ENCODE results near the gene TNFAIP1. TPM values are rescaled to one million over a fixed set of nuclear protein-coding genes. Genes with fewer than 3 reads are reported as not detected.

The TNFAIP1 gene
- polyA plus RNA-seq, 3 donors from 2014 or later, result 4.7 to 11.6 (median 6.7) TPM

DNA sequence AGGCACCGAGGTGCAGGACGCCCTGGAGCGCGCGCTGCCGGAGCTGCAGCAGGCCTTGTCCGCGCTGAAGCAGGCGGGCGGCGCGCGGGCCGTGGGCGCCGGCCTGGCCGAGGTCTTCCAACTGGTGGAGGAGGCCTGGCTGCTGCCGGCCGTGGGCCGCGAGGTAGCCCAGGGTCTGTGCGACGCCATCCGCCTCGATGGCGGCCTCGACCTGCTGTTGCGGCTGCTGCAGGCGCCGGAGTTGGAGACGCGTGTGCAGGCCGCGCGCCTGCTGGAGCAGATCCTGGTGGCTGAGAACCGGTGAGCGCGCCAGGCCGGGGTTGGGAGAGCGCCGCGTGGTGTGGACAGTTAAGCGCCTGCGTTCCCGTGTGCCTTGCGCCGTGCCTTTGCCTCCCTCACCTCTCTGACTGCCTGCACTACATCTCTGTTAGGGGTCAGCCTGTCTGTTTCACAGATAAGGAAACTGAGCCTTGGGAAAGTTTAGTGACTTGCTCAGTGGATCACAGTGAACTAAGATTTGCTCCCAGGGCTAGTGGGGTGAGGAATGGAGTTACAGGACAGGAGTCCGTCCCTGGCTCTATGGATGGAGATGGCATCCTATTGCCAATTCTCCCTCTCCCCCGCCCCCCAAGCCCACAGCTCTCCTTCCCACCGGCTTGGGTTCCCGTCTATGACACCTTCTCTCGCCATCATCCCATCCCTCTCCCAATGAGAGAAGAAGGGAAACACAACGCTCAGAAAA lies 36.8 kb downstream of the TNFAIP1 start:
- H3K27me3 Mint-ChIP-seq (ENCODE audit: low read depth in 3 of 3), result peaks cover 0 to 3% (median 0%) of the 10 kb centered on the region in 3 donors
- no peaks in the 10 kb centered on the region for H3K9me3 Mint-ChIP-seq
- peak overlapping the region in 4 of 6 donors; percentile 40 to 75 (median 60) for H3K27ac Mint-ChIP-seq
- peak overlapping the region; percentile 70 to 82 (median 74) for H3K4me3 Mint-ChIP-seq
- no peak for DNase-seq
- peaks cover 19 to 20% of the 10 kb centered on the region in 2 donors for H3K4me1 Mint-ChIP-seq
- peaks cover 0 to 3% (median 0%) of the 10 kb centered on the region in 3 donors for H3K36me3 Mint-ChIP-seq

DNA sequence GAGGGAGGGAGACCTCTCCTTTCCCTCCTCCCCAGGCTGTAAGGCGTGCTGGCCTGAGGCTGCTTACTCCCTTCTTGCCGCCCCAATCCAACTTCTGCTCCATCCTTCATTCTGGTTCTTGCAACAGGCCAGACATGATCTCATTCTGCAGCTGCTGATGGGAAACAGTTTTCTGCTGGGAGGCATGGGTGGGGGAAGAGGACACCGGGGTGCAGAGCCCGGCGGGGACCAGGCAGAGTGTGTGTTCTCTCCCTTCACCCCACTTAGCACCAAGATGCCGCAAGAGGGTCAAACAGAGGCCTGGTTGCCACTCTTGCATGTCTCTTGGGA lies 37.3 kb downstream of the TNFAIP1 start:
- Mint-ChIP-seq H3K4me1 (peaks cover 19 to 20% of the 10 kb centered on the region in 2 donors), H3K36me3 (peaks cover 0 to 3% (median 0%) of the 10 kb centered on the region in 3 donors), H3K9me3 (no peaks in the 10 kb centered on the region), H3K4me3 (peak overlapping the region; percentile 70 to 82 (median 74)), H3K27ac (peak overlapping the region in 4 of 6 donors; percentile 34 to 75 (median 52)), H3K27me3 (ENCODE audit: low read depth in 3 of 3) (peaks cover 0 to 3% (median 0%) of the 10 kb centered on the region in 3 donors)
- no peak for DNase-seq

DNA sequence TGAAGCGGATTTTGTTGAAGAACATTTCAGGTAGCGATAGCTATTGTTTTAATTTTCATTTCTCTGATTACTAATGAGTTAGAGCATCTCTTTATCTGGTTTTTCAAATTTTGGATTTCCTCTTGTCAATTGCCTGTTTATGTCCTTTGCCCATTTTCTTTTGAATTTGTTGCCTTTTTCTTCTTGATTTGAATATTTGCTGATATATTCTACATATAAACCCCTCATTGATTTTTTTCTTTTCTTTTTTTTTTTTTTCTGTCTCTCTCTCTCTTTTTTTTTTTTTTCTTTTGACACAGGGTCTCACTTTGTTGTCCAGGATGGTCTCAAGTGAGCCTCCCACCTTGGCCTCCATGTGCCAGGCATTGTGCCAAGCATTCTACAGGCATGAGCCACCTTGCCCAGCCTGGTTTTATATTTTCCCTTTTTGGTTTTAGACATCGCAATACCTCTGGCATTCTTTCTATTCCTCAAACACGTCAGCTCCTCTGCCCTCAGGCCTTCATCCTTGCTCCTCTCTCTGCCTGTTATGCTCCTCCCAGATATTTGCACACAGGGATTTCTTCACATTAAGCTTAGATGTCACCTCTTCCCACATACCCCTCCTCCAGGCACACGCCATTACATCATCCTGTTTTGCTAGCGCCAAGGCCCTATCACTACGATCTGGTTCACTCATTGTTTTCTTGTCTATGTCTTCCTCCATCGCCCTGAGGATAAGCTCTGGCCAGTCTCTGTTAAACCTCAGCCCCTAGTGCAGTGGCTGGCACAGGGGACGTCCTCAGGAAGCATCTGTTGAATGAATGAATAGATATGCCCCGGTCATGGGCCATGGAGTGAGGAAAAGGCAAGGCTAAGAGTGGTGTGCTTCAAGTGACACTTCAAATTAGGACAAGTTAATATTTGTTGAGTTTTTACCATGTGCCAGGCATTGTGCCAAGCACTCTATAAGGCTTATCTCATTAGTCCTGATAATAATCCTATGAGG lies 44.5 kb downstream of the TNFAIP1 start:
- peaks cover 4 to 7% (median 7%) of the 10 kb centered on the region in 3 donors for H3K36me3 Mint-ChIP-seq
- H3K27ac Mint-ChIP-seq, result no peak overlapping the region
- peaks cover 19 to 20% of the 10 kb centered on the region in 2 donors for H3K4me1 Mint-ChIP-seq
- peaks cover 0 to 1% (median 0%) of the 10 kb centered on the region in 6 donors for H3K9me3 Mint-ChIP-seq
- DNase-seq, result no peak
- H3K27me3 Mint-ChIP-seq (ENCODE audit: low read depth in 3 of 3), result peaks cover 2 to 7% (median 2%) of the 10 kb centered on the region in 3 donors
- H3K4me3 Mint-ChIP-seq, result peak overlapping the region in 1 of 5 donors; percentile 27

DNA sequence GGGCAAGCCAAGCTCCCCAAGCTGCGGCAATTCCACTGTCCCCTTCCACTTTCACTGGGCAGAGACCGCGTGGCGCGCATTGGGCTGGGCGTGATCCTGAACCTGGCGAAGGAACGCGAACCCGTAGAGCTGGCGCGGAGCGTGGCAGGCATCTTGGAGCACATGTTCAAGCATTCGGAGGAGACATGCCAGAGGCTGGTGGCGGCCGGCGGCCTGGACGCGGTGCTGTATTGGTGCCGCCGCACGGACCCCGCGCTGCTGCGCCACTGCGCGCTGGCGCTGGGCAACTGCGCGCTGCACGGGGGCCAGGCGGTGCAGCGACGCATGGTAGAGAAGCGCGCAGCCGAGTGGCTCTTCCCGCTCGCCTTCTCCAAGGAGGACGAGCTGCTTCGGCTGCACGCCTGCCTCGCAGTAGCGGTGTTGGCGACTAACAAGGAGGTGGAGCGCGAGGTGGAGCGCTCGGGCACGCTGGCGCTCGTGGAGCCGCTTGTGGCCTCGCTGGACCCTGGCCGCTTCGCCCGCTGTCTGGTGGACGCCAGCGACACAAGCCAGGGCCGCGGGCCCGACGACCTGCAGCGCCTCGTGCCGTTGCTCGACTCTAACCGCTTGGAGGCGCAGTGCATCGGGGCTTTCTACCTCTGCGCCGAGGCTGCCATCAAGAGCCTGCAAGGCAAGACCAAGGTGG lies 45.7 kb downstream of the TNFAIP1 start:
- H3K9me3 Mint-ChIP-seq, result peaks cover 0 to 1% (median 0%) of the 10 kb centered on the region in 6 donors
- H3K27ac Mint-ChIP-seq, result no peak overlapping the region
- H3K4me3 Mint-ChIP-seq, result peak overlapping the region in 3 of 5 donors; percentile 3 to 30 (median 14)
- H3K36me3 Mint-ChIP-seq, result peaks cover 4 to 7% (median 7%) of the 10 kb centered on the region in 3 donors
- DNase-seq, result no peak
- H3K4me1 Mint-ChIP-seq, result peaks cover 25 to 31% of the 10 kb centered on the region in 2 donors
- H3K27me3 Mint-ChIP-seq (ENCODE audit: low read depth in 3 of 3), result peaks cover 2 to 7% (median 2%) of the 10 kb centered on the region in 3 donors

DNA sequence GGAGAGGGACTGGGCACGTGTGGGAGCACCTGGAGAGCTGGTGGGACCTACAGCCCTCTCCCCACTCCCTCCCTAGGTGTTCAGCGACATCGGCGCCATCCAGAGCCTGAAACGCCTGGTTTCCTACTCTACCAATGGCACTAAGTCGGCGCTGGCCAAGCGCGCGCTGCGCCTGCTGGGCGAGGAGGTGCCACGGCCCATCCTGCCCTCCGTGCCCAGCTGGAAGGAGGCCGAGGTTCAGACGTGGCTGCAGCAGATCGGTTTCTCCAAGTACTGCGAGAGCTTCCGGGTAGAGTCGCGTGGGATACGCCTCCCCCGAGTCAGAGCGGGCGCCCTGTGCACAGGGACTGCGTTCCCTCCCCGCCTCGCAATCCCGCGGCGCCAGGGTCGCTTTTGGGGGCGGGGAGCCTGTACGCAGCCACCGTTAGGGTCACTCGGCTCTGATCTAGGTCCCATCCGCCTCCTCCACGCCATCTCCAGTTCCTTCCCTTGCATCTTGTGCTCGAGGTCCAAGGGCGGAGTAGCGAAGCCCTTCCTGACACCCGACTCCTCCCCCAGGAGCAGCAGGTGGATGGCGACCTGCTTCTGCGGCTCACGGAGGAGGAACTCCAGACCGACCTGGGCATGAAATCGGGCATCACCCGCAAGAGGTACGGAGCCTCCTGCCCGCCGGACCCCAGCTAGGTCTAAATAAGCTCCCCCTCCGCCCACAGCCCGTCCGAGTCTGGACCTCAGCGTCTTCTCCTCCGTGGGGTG lies 48.9 kb downstream of the TNFAIP1 start:
- peaks cover 2 to 7% (median 2%) of the 10 kb centered on the region in 3 donors for H3K27me3 Mint-ChIP-seq (ENCODE audit: low read depth in 3 of 3)
- peak overlapping the region; percentile 91 to 95 (median 93) for H3K4me3 Mint-ChIP-seq
- H3K27ac Mint-ChIP-seq, result peak overlapping the region; percentile 49 to 89 (median 83)
- H3K4me1 Mint-ChIP-seq, result peaks cover 25 to 33% of the 10 kb centered on the region in 2 donors
- H3K9me3 Mint-ChIP-seq, result peaks cover 0 to 2% (median 0%) of the 10 kb centered on the region in 6 donors
- peaks cover 7 to 12% (median 10%) of the 10 kb centered on the region in 3 donors for H3K36me3 Mint-ChIP-seq
- peak; percentile 41 to 62 (median 56) for DNase-seq

DNA sequence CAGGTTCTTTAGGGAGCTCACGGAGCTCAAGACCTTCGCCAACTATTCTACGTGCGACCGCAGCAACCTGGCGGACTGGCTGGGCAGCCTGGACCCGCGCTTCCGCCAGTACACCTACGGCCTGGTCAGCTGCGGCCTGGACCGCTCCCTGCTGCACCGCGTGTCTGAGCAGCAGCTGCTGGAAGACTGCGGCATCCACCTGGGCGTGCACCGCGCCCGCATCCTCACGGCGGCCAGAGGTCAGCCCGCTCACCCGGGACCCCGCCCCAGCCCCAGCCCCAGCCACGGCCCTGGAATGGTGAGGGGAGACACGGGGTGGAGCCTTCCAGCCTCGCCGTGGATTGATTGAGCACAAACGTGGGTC lies 49.5 kb downstream of the TNFAIP1 start:
- Mint-ChIP-seq H3K27ac (peak overlapping the region; percentile 59 to 89 (median 81)), H3K27me3 (ENCODE audit: low read depth in 3 of 3) (peaks cover 2 to 7% (median 2%) of the 10 kb centered on the region in 3 donors), H3K9me3 (peaks cover 0 to 3% (median 0%) of the 10 kb centered on the region in 6 donors), H3K36me3 (peaks cover 10 to 16% (median 11%) of the 10 kb centered on the region in 3 donors), H3K4me3 (peak overlapping the region; percentile 91 to 95 (median 93)), H3K4me1 (peaks cover 25 to 33% of the 10 kb centered on the region in 2 donors)
- no peak for DNase-seq

DNA sequence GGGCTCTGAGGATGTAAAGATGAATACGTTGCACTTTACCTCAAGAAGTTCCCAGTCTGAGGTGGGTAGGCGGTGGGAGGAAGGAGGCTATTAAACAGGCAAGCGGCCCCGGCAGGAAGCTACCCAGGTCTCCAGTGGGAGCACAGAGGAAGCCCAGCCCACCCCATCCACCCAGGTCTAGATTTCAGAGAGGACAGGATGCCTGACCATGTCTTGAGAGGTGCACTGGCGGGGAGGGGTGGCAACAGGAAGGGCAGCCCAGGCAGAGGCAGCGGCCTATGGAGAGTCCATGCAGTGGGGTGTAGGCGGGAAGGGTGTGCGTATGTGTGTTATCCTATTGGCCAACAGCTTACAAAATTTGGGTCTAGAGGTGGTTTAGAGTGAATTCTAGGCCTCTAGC lies 49.8 kb downstream of the TNFAIP1 start:
- Mint-ChIP-seq H3K4me3 (peak overlapping the region; percentile 91 to 95 (median 93)), H3K4me1 (peaks cover 25 to 33% of the 10 kb centered on the region in 2 donors), H3K36me3 (peaks cover 10 to 17% (median 14%) of the 10 kb centered on the region in 3 donors), H3K27ac (peak overlapping the region in 3 of 6 donors; percentile 37 to 73 (median 59)), H3K27me3 (ENCODE audit: low read depth in 3 of 3) (peaks cover 2 to 7% (median 2%) of the 10 kb centered on the region in 3 donors), H3K9me3 (peaks cover 0 to 3% (median 0%) of the 10 kb centered on the region in 6 donors)
- no peak for DNase-seq

DNA sequence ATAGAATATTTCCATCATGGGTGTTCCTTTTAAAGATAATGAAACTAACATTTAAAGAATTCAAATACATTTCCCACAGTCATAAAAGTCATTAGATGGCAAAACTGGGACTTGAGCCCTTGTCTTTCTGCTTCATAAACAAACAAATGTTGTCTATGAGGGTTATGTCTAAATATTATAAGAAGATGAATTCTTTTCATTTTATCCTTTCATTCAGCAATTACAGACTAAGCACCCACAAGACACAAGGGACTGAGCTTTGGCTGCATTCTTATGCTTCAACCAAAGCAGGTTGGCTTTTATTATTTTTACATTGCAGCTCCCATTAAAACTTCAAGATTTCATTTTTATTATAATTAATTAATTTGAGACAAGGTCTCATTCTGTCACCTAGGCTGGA lies 50.8 kb downstream of the TNFAIP1 start:
- peaks cover 0 to 3% (median 0%) of the 10 kb centered on the region in 6 donors for H3K9me3 Mint-ChIP-seq
- peaks cover 13 to 25% (median 20%) of the 10 kb centered on the region in 3 donors for H3K36me3 Mint-ChIP-seq
- H3K4me1 Mint-ChIP-seq, result peaks cover 22 to 33% of the 10 kb centered on the region in 2 donors
- peak overlapping the region in 1 of 6 donors; percentile 31 for H3K27ac Mint-ChIP-seq
- H3K4me3 Mint-ChIP-seq, result peak overlapping the region in 3 of 5 donors; percentile 33 to 93 (median 38)
- H3K27me3 Mint-ChIP-seq (ENCODE audit: low read depth in 3 of 3), result peaks cover 0 to 8% (median 0%) of the 10 kb centered on the region in 3 donors
- no peak for DNase-seq

DNA sequence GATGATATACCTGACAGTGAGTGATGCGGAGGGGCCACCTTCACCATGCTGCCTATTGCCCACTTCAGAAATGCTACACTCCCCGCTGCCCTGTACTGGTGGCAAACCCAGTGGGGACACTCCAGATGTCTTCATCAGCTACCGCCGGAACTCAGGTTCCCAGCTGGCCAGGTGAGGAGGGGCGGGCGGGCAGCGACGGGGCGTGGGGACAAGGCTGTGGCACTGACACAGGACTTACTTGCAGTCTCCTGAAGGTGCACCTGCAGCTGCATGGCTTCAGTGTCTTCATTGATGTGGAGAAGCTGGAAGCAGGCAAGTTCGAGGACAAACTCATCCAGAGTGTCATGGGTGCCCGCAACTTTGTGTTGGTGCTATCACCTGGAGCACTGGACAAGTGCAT lies 52.5 kb downstream of the TNFAIP1 start:
- no peak overlapping the region for H3K27ac Mint-ChIP-seq
- H3K27me3 Mint-ChIP-seq (ENCODE audit: low read depth in 3 of 3), result peaks cover 0 to 6% (median 0%) of the 10 kb centered on the region in 3 donors
- H3K9me3 Mint-ChIP-seq, result peaks cover 0 to 3% (median 0%) of the 10 kb centered on the region in 6 donors
- no peak for DNase-seq
- peaks cover 20 to 27% of the 10 kb centered on the region in 2 donors for H3K4me1 Mint-ChIP-seq
- H3K4me3 Mint-ChIP-seq, result no peak overlapping the region
- peaks cover 13 to 32% (median 22%) of the 10 kb centered on the region in 3 donors for H3K36me3 Mint-ChIP-seq

DNA sequence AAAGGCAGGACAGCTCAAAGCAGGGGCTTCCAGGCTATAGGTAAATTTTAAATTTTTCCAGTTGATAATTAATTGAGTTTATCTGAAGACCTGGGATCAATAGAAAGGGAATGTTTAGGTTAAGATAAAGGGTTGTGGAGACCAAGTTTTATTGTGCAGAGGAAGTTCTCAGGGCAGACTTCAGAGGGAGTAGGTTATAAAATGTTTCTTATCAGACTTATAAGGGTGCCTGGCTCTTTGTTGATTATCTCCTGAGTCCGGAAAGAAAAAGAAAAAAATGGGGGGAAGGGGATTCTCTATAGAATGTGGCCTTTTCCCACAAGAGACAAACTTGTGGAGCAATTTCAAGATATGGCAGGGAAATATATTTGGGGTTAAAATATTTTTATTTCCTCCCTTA lies 54.6 kb downstream of the TNFAIP1 start:
- H3K9me3 Mint-ChIP-seq, result peaks cover 0 to 3% (median 0%) of the 10 kb centered on the region in 6 donors
- peaks cover 0 to 2% (median 1%) of the 10 kb centered on the region in 3 donors for H3K27me3 Mint-ChIP-seq (ENCODE audit: low read depth in 3 of 3)
- H3K4me1 Mint-ChIP-seq, result peaks cover 4 to 13% of the 10 kb centered on the region in 2 donors
- H3K4me3 Mint-ChIP-seq, result no peak overlapping the region
- H3K27ac Mint-ChIP-seq, result no peak overlapping the region
- H3K36me3 Mint-ChIP-seq, result peaks cover 20 to 39% (median 29%) of the 10 kb centered on the region in 3 donors
- DNase-seq, result no peak

DNA sequence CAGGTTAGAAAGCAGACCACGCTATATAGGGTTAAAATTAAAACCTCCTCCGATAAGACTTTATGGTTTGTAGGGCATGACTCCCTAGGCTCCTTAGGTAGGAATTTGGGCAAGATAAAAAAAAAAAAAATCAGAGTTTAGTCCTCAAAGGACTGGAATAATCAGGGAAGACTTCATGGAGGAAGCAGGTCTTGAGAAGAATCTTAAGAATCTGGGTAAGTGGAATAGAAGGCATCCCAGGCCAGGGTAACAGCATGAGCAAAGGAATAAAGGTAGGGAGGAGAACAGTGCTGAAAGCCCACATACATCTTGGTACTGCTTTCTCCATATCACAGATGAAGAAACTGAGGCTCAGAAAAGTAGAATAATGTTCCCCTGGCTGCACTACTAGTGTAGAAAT lies 55.0 kb downstream of the TNFAIP1 start:
- H3K4me1 Mint-ChIP-seq, result peaks cover under 1 to 9% of the 10 kb centered on the region in 2 donors
- no peak for DNase-seq
- H3K36me3 Mint-ChIP-seq, result peaks cover 20 to 39% (median 29%) of the 10 kb centered on the region in 3 donors
- peaks cover 0 to 2% (median 1%) of the 10 kb centered on the region in 3 donors for H3K27me3 Mint-ChIP-seq (ENCODE audit: low read depth in 3 of 3)
- H3K4me3 Mint-ChIP-seq, result no peak overlapping the region
- H3K27ac Mint-ChIP-seq, result no peak overlapping the region
- H3K9me3 Mint-ChIP-seq, result peaks cover 0 to 3% (median 0%) of the 10 kb centered on the region in 6 donors

DNA sequence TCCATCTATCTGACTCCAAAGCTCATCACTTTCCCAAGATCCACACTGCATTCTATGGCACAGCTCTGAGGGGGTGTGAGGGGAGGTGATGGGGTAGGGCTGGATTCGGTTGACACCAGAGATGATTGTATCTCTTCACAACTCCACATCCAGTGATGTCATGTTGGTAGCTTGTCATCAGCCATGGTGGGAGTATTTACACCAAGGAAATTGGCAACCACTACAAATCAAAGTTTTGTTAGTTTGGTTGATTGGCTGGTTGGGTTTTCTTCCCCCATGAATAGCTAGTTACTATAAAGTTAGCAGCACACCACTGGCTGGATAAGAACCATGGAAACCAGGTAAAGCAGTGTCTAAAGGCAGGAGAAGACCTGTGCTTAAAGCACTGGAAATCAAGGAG lies 55.4 kb downstream of the TNFAIP1 start:
- no peak for DNase-seq
- peaks cover 0 to 5% of the 10 kb centered on the region in 2 donors for H3K4me1 Mint-ChIP-seq
- H3K9me3 Mint-ChIP-seq, result peaks cover 0 to 3% (median 0%) of the 10 kb centered on the region in 6 donors
- no peak overlapping the region for H3K4me3 Mint-ChIP-seq
- no peak overlapping the region for H3K27ac Mint-ChIP-seq
- H3K36me3 Mint-ChIP-seq, result peaks cover 20 to 39% (median 29%) of the 10 kb centered on the region in 3 donors
- peaks cover 0 to 2% (median 1%) of the 10 kb centered on the region in 3 donors for H3K27me3 Mint-ChIP-seq (ENCODE audit: low read depth in 3 of 3)

Data from immature natural killer cell (primary cell).